Measurements from ENCODE around the gene GSC2. TPM values are rescaled to one million over a fixed set of nuclear protein-coding genes. Genes with fewer than 3 reads are reported as not detected.

Gene GSC2
- total and polyA plus RNA-seq, 9 of the 15 experiments (the other 6 are each of a cell fraction or from before 2014, with no cell fraction given), result not detected

- TF ChIP-seq, protein P1, sequence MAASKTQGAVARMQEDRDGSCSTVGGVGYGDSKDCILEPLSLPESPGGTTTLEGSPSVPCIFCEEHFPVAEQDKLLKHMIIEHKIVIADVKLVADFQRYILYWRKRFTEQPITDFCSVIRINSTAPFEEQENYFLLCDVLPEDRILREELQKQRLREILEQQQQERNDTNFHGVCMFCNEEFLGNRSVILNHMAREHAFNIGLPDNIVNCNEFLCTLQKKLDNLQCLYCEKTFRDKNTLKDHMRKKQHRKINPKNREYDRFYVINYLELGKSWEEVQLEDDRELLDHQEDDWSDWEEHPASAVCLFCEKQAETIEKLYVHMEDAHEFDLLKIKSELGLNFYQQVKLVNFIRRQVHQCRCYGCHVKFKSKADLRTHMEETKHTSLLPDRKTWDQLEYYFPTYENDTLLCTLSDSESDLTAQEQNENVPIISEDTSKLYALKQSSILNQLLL (CRISPR knock-in tag; IDR thresholded peaks at IDR 0.05; ENCODE audit: borderline replicate concordance), result peak; percentile 23; the same call in 1 of the 2 replicates
- TF ChIP-seq HEY1 (CRISPR knock-in tag; IDR thresholded peaks at IDR 0.05; ENCODE audit: borderline replicate concordance), result no peak
- TF ChIP-seq SIN3B (IDR thresholded peaks at IDR 0.05; ENCODE audit: low read depth), result no peak
- no peak for TF ChIP-seq E2F1 (CRISPR knock-in tag; IDR thresholded peaks at IDR 0.05)
- TF ChIP-seq, protein P2, sequence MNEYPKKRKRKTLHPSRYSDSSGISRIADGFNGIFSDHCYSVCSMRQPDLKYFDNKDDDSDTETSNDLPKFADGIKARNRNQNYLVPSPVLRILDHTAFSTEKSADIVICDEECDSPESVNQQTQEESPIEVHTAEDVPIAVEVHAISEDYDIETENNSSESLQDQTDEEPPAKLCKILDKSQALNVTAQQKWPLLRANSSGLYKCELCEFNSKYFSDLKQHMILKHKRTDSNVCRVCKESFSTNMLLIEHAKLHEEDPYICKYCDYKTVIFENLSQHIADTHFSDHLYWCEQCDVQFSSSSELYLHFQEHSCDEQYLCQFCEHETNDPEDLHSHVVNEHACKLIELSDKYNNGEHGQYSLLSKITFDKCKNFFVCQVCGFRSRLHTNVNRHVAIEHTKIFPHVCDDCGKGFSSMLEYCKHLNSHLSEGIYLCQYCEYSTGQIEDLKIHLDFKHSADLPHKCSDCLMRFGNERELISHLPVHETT (CRISPR knock-in tag; conservative IDR thresholded peaks at IDR 0.05 in 1 of 2, IDR thresholded peaks at IDR 0.05 in 1 of 2), result 0 out of 4 replicates have a peak, but pooled peaks of 1 of the 2 experiments have one; percentile 17
Observed at GRCh38 chr22:19139974-19140373, 10.1 kb downstream of the GSC2 start (continued).

DNA sequence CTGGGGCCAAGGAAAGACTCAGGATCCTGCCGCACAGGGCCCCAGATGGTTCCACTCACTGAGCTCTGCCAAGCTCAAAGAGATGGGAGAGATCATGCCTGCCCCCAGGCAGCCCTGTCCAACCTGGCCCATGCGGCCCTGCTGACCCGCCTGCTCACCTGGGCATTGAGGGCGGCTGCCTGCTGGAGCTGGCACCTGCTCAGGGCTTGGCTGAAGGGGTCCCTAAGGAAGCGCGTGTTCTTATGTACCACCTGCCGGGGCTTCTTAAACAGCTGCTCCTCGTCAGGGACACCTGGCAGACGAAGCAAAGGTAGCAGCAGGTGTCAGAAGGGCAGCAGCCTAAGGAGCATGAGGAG, 11.1 kb downstream of the GSC2 start:
- no peaks in the 10 kb centered on the region for H3K9me3 ChIP-seq (replicated peaks; ENCODE audit: control insufficient read depth, insufficient read depth, low read depth, low read length)
- no peak overlapping the region for H3K4me2 ChIP-seq (ENCODE audit: insufficient read depth, low read length)
- DNase-seq (ENCODE audit: extremely low read depth in 1 of 4, low spot score in 3 of 4) (no peak), FAIRE-seq (no peak), ATAC-seq (no peak)
- 91% methylated on average over 9 of the region's 9 CpGs for WGBS (ENCODE audit: insufficient coverage, low coverage, missing lambda C conversion rate)
- no peaks in the 10 kb centered on the region for H4K20me1 ChIP-seq (replicated peaks; ENCODE audit: control insufficient read depth, insufficient read depth, low read length)
- POLR2A ChIA-PET, result interaction anchor here (0.6 to 3.4 kb wide), 7 partner anchors 11 to 574 kb away, joined by 3 to 17 read pairs (median 4); partner anchors contain the start of gene DGCR2
- no peak overlapping the region for H2AFZ ChIP-seq (ENCODE audit: low read depth, low read length)
- CTCF ChIA-PET (ENCODE audit: low intra/inter-chr PET ratio), result no interaction called here
- no TSS peak for BruUV-seq (replicated peaks)
- peaks cover 4 to 32% of the 10 kb centered on the region in 2 experiments; a peak in 4 of 5 replicates for H3K4me1 ChIP-seq (replicated peaks in 1 of 2; ENCODE audit: control insufficient read depth in 2 of 2, insufficient read depth in 2 of 2, low read length in 2 of 2)
- intact Hi-C loops (cut with micrococcal nuclease), result loop anchor here (10.0 kb wide), 1 partner anchor 64 kb away; no protein-coding TSS in a partner anchor
- H3K9ac ChIP-seq (ENCODE audit: insufficient read depth in 1 of 2, low read depth in 2 of 2, low read length in 2 of 2), result peak overlapping the region in 1 of 2 experiments; percentile 12; a peak in 1 of 4 replicates
- in situ Hi-C loops (cut with MboI), result no loop called here
- H3K4me3 ChIP-seq, result no peak overlapping the region
- no peaks in the 10 kb centered on the region for H3K27me3 ChIP-seq (ENCODE audit: control insufficient read depth in 2 of 2, insufficient read depth in 2 of 2, low read length in 2 of 2)
- H3K79me2 ChIP-seq (ENCODE audit: control insufficient read depth, insufficient read depth, low read length), result peaks cover 10% of the 10 kb centered on the region
- H3K36me3 ChIP-seq (ENCODE audit: control insufficient read depth, insufficient read depth, low read length), result peaks cover 85% of the 10 kb centered on the region
- H3K9me1 ChIP-seq (ENCODE audit: control insufficient read depth, insufficient read depth, low read length), result peaks cover 8% of the 10 kb centered on the region
- no peak overlapping the region for H3K27ac ChIP-seq (ENCODE audit: extremely low read depth, low read depth, low read length)
- no peak for TF ChIP-seq TCFL5 (CRISPR knock-in tag; conservative IDR thresholded peaks at IDR 0.05)
- TF ChIP-seq, protein P3, sequence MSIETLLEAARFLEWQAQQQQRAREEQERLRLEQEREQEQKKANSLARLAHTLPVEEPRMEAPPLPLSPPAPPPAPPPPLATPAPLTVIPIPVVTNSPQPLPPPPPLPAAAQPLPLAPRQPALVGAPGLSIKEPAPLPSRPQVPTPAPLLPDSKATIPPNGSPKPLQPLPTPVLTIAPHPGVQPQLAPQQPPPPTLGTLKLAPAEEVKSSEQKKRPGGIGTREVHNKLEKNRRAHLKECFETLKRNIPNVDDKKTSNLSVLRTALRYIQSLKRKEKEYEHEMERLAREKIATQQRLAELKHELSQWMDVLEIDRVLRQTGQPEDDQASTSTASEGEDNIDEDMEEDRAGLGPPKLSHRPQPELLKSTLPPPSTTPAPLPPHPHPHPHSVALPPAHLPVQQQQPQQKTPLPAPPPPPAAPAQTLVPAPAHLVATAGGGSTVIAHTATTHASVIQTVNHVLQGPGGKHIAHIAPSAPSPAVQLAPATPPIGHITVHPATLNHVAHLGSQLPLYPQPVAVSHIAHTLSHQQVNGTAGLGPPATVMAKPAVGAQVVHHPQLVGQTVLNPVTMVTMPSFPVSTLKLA (conservative IDR thresholded peaks at IDR 0.05), result no peak
- TF ChIP-seq CUX1 (CRISPR knock-in tag; IDR thresholded peaks at IDR 0.05), result no peak

Data from K562 (cell line).